ENCODE measurements around the gene PLIN1. TPM values are rescaled to one million over a fixed set of nuclear protein-coding genes. Genes with fewer than 3 reads are reported as not detected.
A peak's percentile ranks its signal among the peaks of the same experiment; 100 is the strongest.

Gene PLIN1
- total RNA-seq, 1 donor = under 0.01 TPM

GRCh38 chr15:89669309-89669865 lies 9.8 kb downstream of the PLIN1 start:
- H3K27me3 ChIP-seq (ENCODE audit: insufficient read depth, low read length) = no peaks in the 10 kb centered on the region
- TF ChIP-seq CTCF (IDR thresholded peaks at IDR 0.05; ENCODE audit: extremely low read depth, low read depth, low read length) = no peak
- peak; percentile 60 for DNase-seq (ENCODE audit: insufficient read length, low spot score, missing footprints)

GRCh38 chr15:89668171-89668570 lies 11.0 kb downstream of the PLIN1 start:
- Histone ChIP-seq H3K27ac (ENCODE audit: low read depth, low read length) (no peak overlapping the region), H4K20me1 (ENCODE audit: insufficient read depth, low read length) (no peaks in the 10 kb centered on the region), H3K4me2 (ENCODE audit: insufficient read depth, low read length) (no peak overlapping the region), H3K79me2 (ENCODE audit: insufficient read depth, low read length) (no peaks in the 10 kb centered on the region), H3K4me1 (ENCODE audit: insufficient read depth, low read length) (peaks cover 14% of the 10 kb centered on the region), H3K27me3 (ENCODE audit: insufficient read depth, low read length) (no peaks in the 10 kb centered on the region), H3K36me3 (ENCODE audit: insufficient read depth, low read length) (no peaks in the 10 kb centered on the region), H3K4me3 (ENCODE audit: insufficient read depth, low read length) (no peak overlapping the region), H3K9me3 (ENCODE audit: low read depth, low read length) (no peaks in the 10 kb centered on the region), H2AFZ (ENCODE audit: low read length) (no peak overlapping the region)
- no peak for TF ChIP-seq CTCF (IDR thresholded peaks at IDR 0.05; ENCODE audit: extremely low read depth, low read depth, low read length)
- no peak for DNase-seq (ENCODE audit: insufficient read length, low spot score, missing footprints)

More at GRCh38 chr15:89669309-89669865, 9.8 kb downstream of the PLIN1 start:
- no peak overlapping the region for H3K27ac ChIP-seq (ENCODE audit: low read depth, low read length)
- no peaks in the 10 kb centered on the region for H3K36me3 ChIP-seq (ENCODE audit: insufficient read depth, low read length)
- H2AFZ ChIP-seq (ENCODE audit: low read length) = no peak overlapping the region
- H3K4me2 ChIP-seq (ENCODE audit: insufficient read depth, low read length) = no peak overlapping the region
- no peaks in the 10 kb centered on the region for H3K79me2 ChIP-seq (ENCODE audit: insufficient read depth, low read length)
- H3K4me1 ChIP-seq (ENCODE audit: insufficient read depth, low read length) = peaks cover 10% of the 10 kb centered on the region
- H3K9me3 ChIP-seq (ENCODE audit: low read depth, low read length) = no peaks in the 10 kb centered on the region
- H3K4me3 ChIP-seq (ENCODE audit: insufficient read depth, low read length) = no peak overlapping the region
- H4K20me1 ChIP-seq (ENCODE audit: insufficient read depth, low read length) = no peaks in the 10 kb centered on the region

- Histone ChIP-seq H3K4me1 (ENCODE audit: insufficient read depth, low read length) (peaks cover 19% of the 10 kb centered on the region), H2AFZ (ENCODE audit: low read length) (no peak overlapping the region), H4K20me1 (ENCODE audit: insufficient read depth, low read length) (no peaks in the 10 kb centered on the region), H3K36me3 (ENCODE audit: insufficient read depth, low read length) (no peaks in the 10 kb centered on the region), H3K27ac (ENCODE audit: low read depth, low read length) (no peak overlapping the region), H3K9me3 (ENCODE audit: low read depth, low read length) (no peaks in the 10 kb centered on the region), H3K27me3 (ENCODE audit: insufficient read depth, low read length) (no peaks in the 10 kb centered on the region), H3K4me3 (ENCODE audit: insufficient read depth, low read length) (no peak overlapping the region), H3K4me2 (ENCODE audit: insufficient read depth, low read length) (no peak overlapping the region), H3K79me2 (ENCODE audit: insufficient read depth, low read length) (no peaks in the 10 kb centered on the region)
- no peak for DNase-seq (ENCODE audit: insufficient read length, low spot score, missing footprints)
- TF ChIP-seq CTCF (IDR thresholded peaks at IDR 0.05; ENCODE audit: extremely low read depth, low read depth, low read length) = no peak
Measured at GRCh38 chr15:89667706-89667960, 11.5 kb downstream of the PLIN1 start.

GRCh38 chr15:89666858-89667705 lies 12.1 kb downstream of the PLIN1 start:
- no peak overlapping the region for H3K4me3 ChIP-seq (ENCODE audit: insufficient read depth, low read length)
- peak; percentile 56 for DNase-seq (ENCODE audit: insufficient read length, low spot score, missing footprints)
- no peak for TF ChIP-seq CTCF (IDR thresholded peaks at IDR 0.05; ENCODE audit: extremely low read depth, low read depth, low read length)
- no peaks in the 10 kb centered on the region for H3K79me2 ChIP-seq (ENCODE audit: insufficient read depth, low read length)
- H3K36me3 ChIP-seq (ENCODE audit: insufficient read depth, low read length) = no peaks in the 10 kb centered on the region
- H2AFZ ChIP-seq (ENCODE audit: low read length) = no peak overlapping the region
- no peak overlapping the region for H3K4me2 ChIP-seq (ENCODE audit: insufficient read depth, low read length)
- H3K4me1 ChIP-seq (ENCODE audit: insufficient read depth, low read length) = peaks cover 25% of the 10 kb centered on the region
- no peaks in the 10 kb centered on the region for H3K9me3 ChIP-seq (ENCODE audit: low read depth, low read length)
- no peaks in the 10 kb centered on the region for H4K20me1 ChIP-seq (ENCODE audit: insufficient read depth, low read length)
- no peaks in the 10 kb centered on the region for H3K27me3 ChIP-seq (ENCODE audit: insufficient read depth, low read length)
- no peak overlapping the region for H3K27ac ChIP-seq (ENCODE audit: low read depth, low read length)

Measured in osteoblast (primary cell).